A673 (cell line): ENCODE results near the gene VAPB.

ENCODE experiments used
- EZH2 ChIP-seq: fragments of 200-600 bp; sonication (generic); IDR thresholded peaks from 2 replicates; pipeline ENCODE4 v1.6.1; 2017; ENCODE audit warnings: borderline replicate concordance, low read depth, mild to moderate bottlenecking, mixed read lengths, antibody characterized with exemption, low read length; ENCODE audit not compliant: poor library complexity, severe bottlenecking
- TF ChIP-seq, protein P1 (sequence below): fragments of 300-800, 200-600 bp; sonication (generic); conservative IDR thresholded peaks from 2 replicates; pipeline ENCODE4 v1.5.1; 2017; ENCODE audit warnings: low read depth, mild to moderate bottlenecking, antibody characterized with exemption, low read length, moderate library complexity, mixed read lengths

DNA sequence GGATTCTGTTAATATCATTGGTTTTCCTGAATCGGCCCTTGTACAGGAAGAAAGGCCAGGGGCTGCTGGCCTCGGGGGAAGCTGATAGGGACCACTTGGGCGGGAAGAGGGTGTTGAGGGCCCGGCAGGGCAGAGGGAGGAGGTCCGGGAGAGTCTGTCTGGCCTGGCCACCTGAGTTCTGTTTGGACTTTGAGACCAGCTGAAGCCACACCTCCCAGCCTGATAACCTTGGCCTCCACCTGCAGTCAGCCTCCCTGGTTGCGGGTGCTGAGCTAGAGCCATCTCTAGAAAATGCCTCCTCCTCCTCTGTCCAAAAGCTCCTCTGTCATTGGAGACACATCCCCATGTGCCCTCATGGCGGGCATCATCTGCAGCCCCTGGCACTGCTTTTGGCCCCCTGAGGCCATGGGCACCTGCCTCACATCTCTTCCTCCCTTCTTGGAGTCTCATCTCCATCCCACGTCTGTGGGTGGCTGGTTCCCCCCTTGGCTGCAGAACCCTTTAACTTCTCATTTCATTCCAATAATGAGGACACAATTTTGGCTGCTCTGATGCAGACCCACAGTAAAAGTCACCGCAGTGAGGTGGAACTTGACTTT lies 109.5 kb downstream of the VAPB start:
- no peak for TF ChIP-seq EZH2
- TF ChIP-seq, protein P1, sequence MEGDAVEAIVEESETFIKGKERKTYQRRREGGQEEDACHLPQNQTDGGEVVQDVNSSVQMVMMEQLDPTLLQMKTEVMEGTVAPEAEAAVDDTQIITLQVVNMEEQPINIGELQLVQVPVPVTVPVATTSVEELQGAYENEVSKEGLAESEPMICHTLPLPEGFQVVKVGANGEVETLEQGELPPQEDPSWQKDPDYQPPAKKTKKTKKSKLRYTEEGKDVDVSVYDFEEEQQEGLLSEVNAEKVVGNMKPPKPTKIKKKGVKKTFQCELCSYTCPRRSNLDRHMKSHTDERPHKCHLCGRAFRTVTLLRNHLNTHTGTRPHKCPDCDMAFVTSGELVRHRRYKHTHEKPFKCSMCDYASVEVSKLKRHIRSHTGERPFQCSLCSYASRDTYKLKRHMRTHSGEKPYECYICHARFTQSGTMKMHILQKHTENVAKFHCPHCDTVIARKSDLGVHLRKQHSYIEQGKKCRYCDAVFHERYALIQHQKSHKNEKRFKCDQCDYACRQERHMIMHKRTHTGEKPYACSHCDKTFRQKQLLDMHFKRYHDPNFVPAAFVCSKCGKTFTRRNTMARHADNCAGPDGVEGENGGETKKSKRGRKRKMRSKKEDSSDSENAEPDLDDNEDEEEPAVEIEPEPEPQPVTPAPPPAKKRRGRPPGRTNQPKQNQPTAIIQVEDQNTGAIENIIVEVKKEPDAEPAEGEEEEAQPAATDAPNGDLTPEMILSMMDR = no peak
